SHP77 treated with DMSO at 0.1 percent for 48 hours (cell line): ENCODE measurements around the gene MEIS1.

Experiments
- DNase-seq: peaks from one replicate; lab custom pipeline; 2025; lab: John Stamatoyannopoulos, UW

MEIS1 gene

GRCh38 chr2:66508484-66509071 lies 73.7 kb downstream of the MEIS1 start:
- DNase-seq = no peak

- no peak for DNase-seq
Observed at GRCh38 chr2:66509326-66509811, 74.4 kb downstream of the MEIS1 start.

- DNase-seq = no peak
Observed at GRCh38 chr2:66512626-66513025, 77.7 kb downstream of the MEIS1 start.

GRCh38 chr2:66515743-66516142 lies 80.8 kb downstream of the MEIS1 start:
- DNase-seq = no peak

- no peak for DNase-seq
Observed at GRCh38 chr2:66516499-66516898, 81.6 kb downstream of the MEIS1 start.

GRCh38 chr2:66517772-66518171 lies 82.8 kb downstream of the MEIS1 start:
- no peak for DNase-seq

GRCh38 chr2:66519264-66519843 lies 84.4 kb downstream of the MEIS1 start:
- DNase-seq = no peak

- no peak for DNase-seq
Observed at GRCh38 chr2:66521291-66521922, 86.5 kb downstream of the MEIS1 start.

- no peak for DNase-seq
Observed at GRCh38 chr2:66522611-66523376, 87.9 kb downstream of the MEIS1 start.

GRCh38 chr2:66523377-66523969 lies 88.5 kb downstream of the MEIS1 start:
- no peak for DNase-seq

GRCh38 chr2:66523990-66524389 lies 89.1 kb downstream of the MEIS1 start:
- no peak for DNase-seq

- no peak for DNase-seq
Observed at GRCh38 chr2:66525606-66526005, 90.7 kb downstream of the MEIS1 start.

GRCh38 chr2:66526180-66526579 lies 91.3 kb downstream of the MEIS1 start:
- no peak for DNase-seq

GRCh38 chr2:66528974-66529724 lies 94.2 kb downstream of the MEIS1 start:
- no peak for DNase-seq

- DNase-seq = no peak
Observed at GRCh38 chr2:66530651-66531050, 95.7 kb downstream of the MEIS1 start.

GRCh38 chr2:66531155-66531554 lies 96.2 kb downstream of the MEIS1 start:
- no peak for DNase-seq

GRCh38 chr2:66531567-66531966 lies 96.6 kb downstream of the MEIS1 start:
- no peak for DNase-seq

- DNase-seq = no peak
Observed at GRCh38 chr2:66532972-66533868, 98.3 kb downstream of the MEIS1 start.

- no peak for DNase-seq
Observed at GRCh38 chr2:66534461-66534860, 99.5 kb downstream of the MEIS1 start.

GRCh38 chr2:66535574-66536289 lies 100.8 kb downstream of the MEIS1 start:
- no peak for DNase-seq
